ENCODE measurements around the gene IWS1. TPM values are rescaled to one million over a fixed set of nuclear protein-coding genes. Genes with fewer than 3 reads are reported as not detected.

Gene IWS1
- total and polyA plus RNA-seq, 9 of the 15 experiments (the other 6 are each of a cell fraction or from before 2014, with no cell fraction given): 20.8 to 67.2 (median 46.6) TPM

DNA sequence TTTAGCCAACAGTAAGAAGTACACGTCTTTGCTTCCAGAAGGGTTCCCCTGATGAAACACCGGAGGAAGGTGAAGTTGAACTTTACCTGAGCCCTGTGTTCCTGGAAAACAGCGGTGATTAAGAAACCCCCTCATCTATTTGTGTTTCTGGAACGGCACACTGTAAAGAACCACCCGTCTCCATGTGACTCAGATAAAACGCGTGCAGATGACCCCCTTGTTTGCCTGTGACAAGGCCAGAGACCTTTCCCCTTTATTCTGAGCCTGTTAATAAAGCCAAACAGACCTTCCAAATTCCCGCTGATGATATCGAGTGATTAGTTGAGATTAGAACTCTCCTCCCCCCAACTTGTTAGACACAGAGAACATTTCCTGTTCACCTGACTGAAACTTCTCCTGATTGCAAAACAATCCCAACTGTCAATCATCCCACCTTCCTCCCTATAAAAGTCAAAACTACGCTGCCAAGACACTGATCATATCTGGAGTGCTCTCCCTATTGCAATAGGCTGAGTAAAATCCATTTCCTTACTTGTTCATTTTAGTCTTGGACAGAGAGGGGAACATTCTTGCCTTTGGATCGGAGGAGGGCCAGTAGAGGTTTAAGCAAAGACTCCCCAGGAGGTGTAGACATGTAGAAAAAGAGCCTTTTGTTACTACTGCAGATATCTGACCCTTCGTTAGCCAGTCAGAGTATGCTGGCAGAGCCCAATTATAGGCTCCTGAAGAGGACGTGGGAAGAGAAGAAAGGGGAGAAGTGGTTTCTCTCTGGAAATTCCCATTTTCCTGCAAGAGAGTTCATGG lies 914 bp upstream of the IWS1 start (continued):
- TF ChIP-seq ETV1 (tag; conservative IDR thresholded peaks at IDR 0.05; ENCODE audit: low read depth) (0 out of 2 replicates have a peak, but pooled peaks have one; percentile 40), EGR1 (conservative IDR thresholded peaks at IDR 0.05) (no peak), SRF (CRISPR knock-in tag; IDR thresholded peaks at IDR 0.05) (0 out of 4 replicates have a peak, but pooled peaks of 1 of the 2 experiments have one; percentile 28), MAZ (CRISPR knock-in tag; conservative IDR thresholded peaks at IDR 0.05 in 1 of 2, IDR thresholded peaks at IDR 0.05 in 1 of 2) (0 out of 4 replicates have a peak, but pooled peaks of 1 of the 2 experiments have one; percentile 9), EHMT2 (IDR thresholded peaks at IDR 0.05) (no peak), RAD51 (IDR thresholded peaks at IDR 0.05; ENCODE audit: borderline replicate concordance, low read depth) (0 out of 2 replicates have a peak, but pooled peaks have one; percentile 35), GTF2E2 (tag; IDR thresholded peaks at IDR 0.05) (0 out of 2 replicates have a peak, but pooled peaks have one; percentile 33), CEBPB (tag; IDR thresholded peaks at IDR 0.05) (peak; percentile 98), PRPF4 (IDR thresholded peaks at IDR 0.05; ENCODE audit: insufficient read depth, low read depth, low read length, poor library complexity, severe bottlenecking) (no peak), STAG1 (CRISPR knock-in tag; IDR thresholded peaks at IDR 0.05; ENCODE audit: borderline replicate concordance) (no peak), PHB (CRISPR knock-in tag; IDR thresholded peaks at IDR 0.05) (no peak), DPF2 (IDR thresholded peaks at IDR 0.05) (peak; percentile 60)
- TF ChIP-seq, protein P1, sequence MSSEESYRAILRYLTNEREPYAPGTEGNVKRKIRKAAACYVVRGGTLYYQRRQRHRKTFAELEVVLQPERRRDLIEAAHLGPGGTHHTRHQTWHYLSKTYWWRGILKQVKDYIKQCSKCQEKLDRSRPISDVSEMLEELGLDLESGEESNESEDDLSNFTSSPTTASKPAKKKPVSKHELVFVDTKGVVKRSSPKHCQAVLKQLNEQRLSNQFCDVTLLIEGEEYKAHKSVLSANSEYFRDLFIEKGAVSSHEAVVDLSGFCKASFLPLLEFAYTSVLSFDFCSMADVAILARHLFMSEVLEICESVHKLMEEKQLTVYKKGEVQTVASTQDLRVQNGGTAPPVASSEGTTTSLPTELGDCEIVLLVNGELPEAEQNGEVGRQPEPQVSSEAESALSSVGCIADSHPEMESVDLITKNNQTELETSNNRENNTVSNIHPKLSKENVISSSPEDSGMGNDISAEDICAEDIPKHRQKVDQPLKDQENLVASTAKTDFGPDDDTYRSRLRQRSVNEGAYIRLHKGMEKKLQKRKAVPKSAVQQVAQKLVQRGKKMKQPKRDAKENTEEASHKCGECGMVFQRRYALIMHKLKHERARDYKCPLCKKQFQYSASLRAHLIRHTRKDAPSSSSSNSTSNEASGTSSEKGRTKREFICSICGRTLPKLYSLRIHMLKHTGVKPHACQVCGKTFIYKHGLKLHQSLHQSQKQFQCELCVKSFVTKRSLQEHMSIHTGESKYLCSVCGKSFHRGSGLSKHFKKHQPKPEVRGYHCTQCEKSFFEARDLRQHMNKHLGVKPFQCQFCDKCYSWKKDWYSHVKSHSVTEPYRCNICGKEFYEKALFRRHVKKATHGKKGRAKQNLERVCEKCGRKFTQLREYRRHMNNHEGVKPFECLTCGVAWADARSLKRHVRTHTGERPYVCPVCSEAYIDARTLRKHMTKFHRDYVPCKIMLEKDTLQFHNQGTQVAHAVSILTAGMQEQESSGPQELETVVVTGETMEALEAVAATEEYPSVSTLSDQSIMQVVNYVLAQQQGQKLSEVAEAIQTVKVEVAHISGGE (CRISPR knock-in tag; IDR thresholded peaks at IDR 0.05): no peak
